HepG2 (cell line): ENCODE data around the gene MAPK14.

Source experiments
- ETV6 ChIP-seq: sonication (generic); formaldehyde crosslinking; conservative IDR thresholded peaks from 2 replicates; pipeline ENCODE4 v1.4.0; 2020; ENCODE audit warnings: missing genetic modification reagents
- ONECUT2 ChIP-seq: sonication (generic); formaldehyde crosslinking; IDR thresholded peaks from 2 replicates; pipeline ENCODE4 v1.4.0; 2020; ENCODE audit warnings: missing genetic modification reagents
- POLR2A ChIP-seq, 2 experiments: IDR thresholded peaks; 2 replicates each; pipeline ENCODE4 v1.6.1; 2011; ENCODE audit warnings: low read depth in 2 of 2, low read length in 2 of 2, mild to moderate bottlenecking in 1 of 2, moderate library complexity in 1 of 2; ENCODE audit not compliant: insufficient read depth in 1 of 2
- SP4 ChIP-seq: sonication (generic); formaldehyde crosslinking; IDR thresholded peaks from 2 replicates; pipeline ENCODE4 v1.8.1; 2023; ENCODE audit warnings: mild to moderate bottlenecking, missing genetic modification reagents
- TF ChIP-seq, protein P1 (sequence below), 2 experiments: sonication (generic) in 1 of 2; formaldehyde crosslinking in 1 of 2; IDR thresholded peaks; 2 replicates each; pipeline versions ENCODE4 v1.4.0 to v1.6.1; 2016 to 2020; ENCODE audit warnings: borderline replicate concordance in 1 of 2, low read depth in 1 of 2, mild to moderate bottlenecking in 1 of 2, missing genetic modification reagents in 1 of 2
- TF ChIP-seq, protein P2 (sequence below): sonication (generic); formaldehyde crosslinking; IDR thresholded peaks from 2 replicates; pipeline ENCODE4 v1.8.0; 2022; ENCODE audit warnings: mild to moderate bottlenecking, missing genetic modification reagents, borderline replicate concordance
- TF ChIP-seq, protein P3 (sequence below), 2 experiments: sonication (generic) in 1 of 2; formaldehyde crosslinking in 1 of 2; IDR thresholded peaks; 2 replicates each; pipeline versions ENCODE4 v1.5.1 to v1.6.1; 2011 to 2020; ENCODE audit warnings: borderline replicate concordance in 1 of 2, low read depth in 1 of 2, low read length in 1 of 2, mild to moderate bottlenecking in 1 of 2, missing genetic modification reagents in 1 of 2, moderate library complexity in 1 of 2

DNA sequence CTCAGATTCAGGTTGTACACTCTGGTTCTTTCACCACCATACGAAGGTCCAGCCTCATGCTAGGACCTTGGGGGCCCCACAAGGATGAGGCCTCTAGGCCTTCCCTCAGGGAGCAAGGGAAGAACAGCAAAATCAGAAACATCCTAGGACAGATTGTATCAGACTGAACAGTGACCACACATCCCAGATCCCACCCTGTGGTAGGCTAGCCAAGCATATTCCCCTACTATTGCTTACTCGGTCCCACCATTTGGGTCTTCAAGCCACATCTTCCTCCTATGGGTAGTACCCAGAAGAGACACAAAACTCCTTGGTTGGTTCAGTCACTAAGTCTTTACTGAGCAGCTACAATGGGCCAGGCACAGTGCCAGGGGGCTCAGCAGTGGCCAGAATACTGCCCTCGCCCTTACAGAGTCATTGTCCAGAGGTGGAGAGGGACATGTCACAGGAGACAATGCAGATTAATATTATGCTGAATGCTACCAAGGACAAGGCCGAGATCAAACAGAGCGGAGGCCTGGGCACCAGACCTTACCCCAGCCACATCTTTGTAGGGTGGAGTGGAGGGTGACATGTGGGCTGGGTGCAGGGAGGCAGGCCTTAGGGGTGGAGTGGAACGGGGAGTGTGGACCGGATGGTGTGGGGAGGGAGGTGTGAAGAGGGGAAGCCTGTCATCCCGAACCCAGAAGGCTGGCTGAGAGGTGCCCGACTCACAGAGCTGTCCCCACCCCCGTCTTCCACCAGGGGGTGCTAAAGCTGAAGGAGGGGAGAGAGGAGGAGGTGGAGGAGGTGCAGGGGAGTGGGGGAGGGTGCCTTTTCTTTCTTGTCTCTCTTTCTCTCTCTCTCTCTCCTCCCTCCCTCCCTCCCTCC lies 95.9 kb downstream of the MAPK14 start:
- TF ChIP-seq, protein P1, sequence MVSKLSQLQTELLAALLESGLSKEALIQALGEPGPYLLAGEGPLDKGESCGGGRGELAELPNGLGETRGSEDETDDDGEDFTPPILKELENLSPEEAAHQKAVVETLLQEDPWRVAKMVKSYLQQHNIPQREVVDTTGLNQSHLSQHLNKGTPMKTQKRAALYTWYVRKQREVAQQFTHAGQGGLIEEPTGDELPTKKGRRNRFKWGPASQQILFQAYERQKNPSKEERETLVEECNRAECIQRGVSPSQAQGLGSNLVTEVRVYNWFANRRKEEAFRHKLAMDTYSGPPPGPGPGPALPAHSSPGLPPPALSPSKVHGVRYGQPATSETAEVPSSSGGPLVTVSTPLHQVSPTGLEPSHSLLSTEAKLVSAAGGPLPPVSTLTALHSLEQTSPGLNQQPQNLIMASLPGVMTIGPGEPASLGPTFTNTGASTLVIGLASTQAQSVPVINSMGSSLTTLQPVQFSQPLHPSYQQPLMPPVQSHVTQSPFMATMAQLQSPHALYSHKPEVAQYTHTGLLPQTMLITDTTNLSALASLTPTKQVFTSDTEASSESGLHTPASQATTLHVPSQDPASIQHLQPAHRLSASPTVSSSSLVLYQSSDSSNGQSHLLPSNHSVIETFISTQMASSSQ (IDR thresholded peaks at IDR 0.05; ENCODE audit: low read depth) = no peak
- TF ChIP-seq, protein P1 (CRISPR knock-in tag; IDR thresholded peaks at IDR 0.05; ENCODE audit: borderline replicate concordance) = 0 out of 2 replicates have a peak, but pooled peaks have one; percentile 28
- TF ChIP-seq, protein P2, sequence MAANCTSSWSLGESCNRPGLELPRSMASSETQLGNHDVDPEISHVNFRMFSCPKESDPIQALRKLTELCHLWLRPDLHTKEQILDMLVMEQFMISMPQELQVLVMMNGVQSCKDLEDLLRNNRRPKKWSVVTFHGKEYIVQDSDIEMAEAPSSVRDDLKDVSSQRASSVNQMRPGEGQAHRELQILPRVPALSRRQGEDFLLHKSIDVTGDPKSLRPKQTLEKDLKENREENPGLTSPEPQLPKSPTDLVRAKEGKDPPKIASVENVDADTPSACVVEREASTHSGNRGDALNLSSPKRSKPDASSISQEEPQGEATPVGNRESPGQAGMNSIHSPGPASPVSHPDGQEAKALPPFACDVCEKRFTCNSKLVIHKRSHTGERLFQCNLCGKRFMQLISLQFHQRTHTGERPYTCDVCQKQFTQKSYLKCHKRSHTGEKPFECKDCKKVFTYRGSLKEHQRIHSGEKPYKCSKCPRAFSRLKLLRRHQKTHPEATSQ = no peak
- TF ChIP-seq ETV6 = no peak
- TF ChIP-seq POLR2A (IDR thresholded peaks at IDR 0.05; ENCODE audit: insufficient read depth in 1 of 2, low read depth in 2 of 2, low read length in 2 of 2) = no peak
- TF ChIP-seq, protein P3, sequence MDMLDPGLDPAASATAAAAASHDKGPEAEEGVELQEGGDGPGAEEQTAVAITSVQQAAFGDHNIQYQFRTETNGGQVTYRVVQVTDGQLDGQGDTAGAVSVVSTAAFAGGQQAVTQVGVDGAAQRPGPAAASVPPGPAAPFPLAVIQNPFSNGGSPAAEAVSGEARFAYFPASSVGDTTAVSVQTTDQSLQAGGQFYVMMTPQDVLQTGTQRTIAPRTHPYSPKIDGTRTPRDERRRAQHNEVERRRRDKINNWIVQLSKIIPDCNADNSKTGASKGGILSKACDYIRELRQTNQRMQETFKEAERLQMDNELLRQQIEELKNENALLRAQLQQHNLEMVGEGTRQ (IDR thresholded peaks at IDR 0.05; ENCODE audit: low read depth, low read length) = no peak
- TF ChIP-seq, protein P3 (CRISPR knock-in tag; IDR thresholded peaks at IDR 0.05; ENCODE audit: borderline replicate concordance) = no peak
- no peak for TF ChIP-seq SP4
- no peak for TF ChIP-seq ONECUT2 (CRISPR knock-in tag)
